ENCODE measurements around the gene KCNK10.
"Not testable (repeated sequence)": the region's sequence is repeated elsewhere in the genome, so short reads cannot be mapped to it uniquely, and the experiment has no call there.

Gene KCNK10

GRCh38 chr14:88269806-88270420, 53.2 kb downstream of the KCNK10 start:
- no peak for DNase-seq

GRCh38 chr14:88266474-88266873, 56.6 kb downstream of the KCNK10 start:
- DNase-seq = no peak

GRCh38 chr14:88264116-88264515, 59.0 kb downstream of the KCNK10 start:
- no peak for DNase-seq

GRCh38 chr14:88261302-88261701, 61.8 kb downstream of the KCNK10 start:
- DNase-seq = not testable (repeated sequence)

GRCh38 chr14:88258021-88258420, 65.0 kb downstream of the KCNK10 start:
- no peak for DNase-seq

- DNase-seq = no peak
These were observed 65.8 kb downstream of the KCNK10 start for GRCh38 chr14:88256997-88257950.

- DNase-seq = no peak
These were observed 67.3 kb downstream of the KCNK10 start for GRCh38 chr14:88255798-88256197.

- no peak for DNase-seq
These were observed 67.9 kb downstream of the KCNK10 start for GRCh38 chr14:88255196-88255595.

- DNase-seq = no peak
These were observed 70.6 kb downstream of the KCNK10 start for GRCh38 chr14:88252498-88252897.

- no peak for DNase-seq
These were observed 71.4 kb downstream of the KCNK10 start for GRCh38 chr14:88251650-88252049.

GRCh38 chr14:88249266-88249665, 73.8 kb downstream of the KCNK10 start:
- DNase-seq = no peak

GRCh38 chr14:88248606-88249005, 74.5 kb downstream of the KCNK10 start:
- DNase-seq = no peak

GRCh38 chr14:88247228-88247627, 75.8 kb downstream of the KCNK10 start:
- no peak for DNase-seq

GRCh38 chr14:88245321-88245720, 77.7 kb downstream of the KCNK10 start:
- no peak for DNase-seq

GRCh38 chr14:88243946-88244345, 79.1 kb downstream of the KCNK10 start:
- no peak for DNase-seq

- DNase-seq = no peak
These were observed 80.6 kb downstream of the KCNK10 start for GRCh38 chr14:88242446-88242845.

GRCh38 chr14:88241810-88242209, 81.3 kb downstream of the KCNK10 start:
- no peak for DNase-seq

GRCh38 chr14:88234442-88234841, 88.6 kb downstream of the KCNK10 start:
- DNase-seq = no peak

- no peak for DNase-seq
These were observed 89.2 kb downstream of the KCNK10 start for GRCh38 chr14:88233915-88234314.

- no peak for DNase-seq
These were observed 90.3 kb downstream of the KCNK10 start for GRCh38 chr14:88232771-88233170.

GRCh38 chr14:88231603-88232002, 91.5 kb downstream of the KCNK10 start:
- DNase-seq = no peak

GRCh38 chr14:88229428-88229827, 93.6 kb downstream of the KCNK10 start:
- DNase-seq = no peak

GRCh38 chr14:88228522-88229236, 94.4 kb downstream of the KCNK10 start:
- DNase-seq = no peak

- no peak for DNase-seq
These were observed 95.4 kb downstream of the KCNK10 start for GRCh38 chr14:88227693-88228092.

Data from activated CD4-positive, alpha-beta T cell treated with anti-CD3 and anti-CD28 coated beads, Interleukin-2, amount 50 U/mL, for 1 hour (primary cell).